GM23338 (cell line): Measurements from ENCODE around the gene UBE2S. TPM values are rescaled to one million over a fixed set of nuclear protein-coding genes. Genes with fewer than 3 reads are reported as not detected.
A peak's percentile ranks its signal among the peaks of the same experiment; 100 is the strongest.

Experiments
- ATAC-seq: fragments of 200-7000 bp; cut with Tn5 transposase; 3 replicates; pipeline ENCODE4 v1.9.1; 2020
- DNase-seq: peaks from one replicate; pipeline ENCODE4 v3.0.0-alpha.2; 2015; ENCODE audit warnings: low spot score
- H2AFZ ChIP-seq: fragments of 200-600 bp; sonication (generic); 2 replicates; pipeline ENCODE4 v1.8.0; 2016; ENCODE audit warnings: antibody characterized with exemption, mild to moderate bottlenecking, moderate library complexity
- H3F3A ChIP-seq: fragments of 200-600 bp; sonication (generic); replicated peaks from 2 replicates; pipeline ENCODE4 v1.8.0; 2017; ENCODE audit warnings: antibody characterized with exemption, mixed run types, low read depth
- H3K27ac ChIP-seq: fragments of 200-600 bp; sonication (generic); 2 replicates; pipeline ENCODE4 v1.6.1; 2016; ENCODE audit warnings: low read depth
- H3K27me3 ChIP-seq: fragments of 200-600 bp; sonication (generic); 2 replicates; pipeline ENCODE4 v1.8.0; 2016; ENCODE audit warnings: mild to moderate bottlenecking, mixed run types, moderate library complexity; ENCODE audit not compliant: insufficient read depth
- H3K36me3 ChIP-seq: fragments of 200-600 bp; sonication (generic); 2 replicates; pipeline ENCODE4 v1.8.0; 2016; ENCODE audit warnings: mild to moderate bottlenecking; ENCODE audit not compliant: insufficient read depth
- H3K4me1 ChIP-seq: fragments of 200-600 bp; sonication (generic); 2 replicates; pipeline ENCODE4 v1.8.0; 2016; ENCODE audit warnings: mild to moderate bottlenecking, moderate library complexity; ENCODE audit not compliant: insufficient read depth
- H3K4me2 ChIP-seq: fragments of 200-600 bp; sonication (generic); 2 replicates; pipeline ENCODE4 v1.7.1; 2017; ENCODE audit warnings: mixed run types
- H3K4me3 ChIP-seq: fragments of 200-600 bp; sonication (generic); 2 replicates; pipeline ENCODE4 v1.6.1; 2016; ENCODE audit warnings: mixed run types
- H3K79me2 ChIP-seq: fragments of 200-600 bp; sonication (generic); replicated peaks from 2 replicates; pipeline ENCODE4 v1.8.0; 2017; ENCODE audit warnings: mild to moderate bottlenecking; ENCODE audit not compliant: insufficient read depth
- H3K9me2 ChIP-seq: fragments of 200-600 bp; sonication (generic); 2 replicates; pipeline ENCODE4 v1.8.0; 2017; ENCODE audit not compliant: insufficient read depth
- H4K20me1 ChIP-seq: fragments of 200-600 bp; sonication (generic); replicated peaks from 2 replicates; pipeline ENCODE4 v1.8.0; 2017; ENCODE audit warnings: mild to moderate bottlenecking; ENCODE audit not compliant: insufficient read depth
- H3K27ac Mint-ChIP-seq: 2 replicates; pipeline ENCODE4 v1.8.0; 2020; ENCODE audit warnings: inconsistent platforms, mild to moderate bottlenecking, moderate library complexity, mixed read lengths
- H3K27me3 Mint-ChIP-seq: 3 replicates; pipeline ENCODE4 v1.8.0; 2022; ENCODE audit warnings: low read depth, mild to moderate bottlenecking, moderate library complexity, mixed read lengths, inconsistent platforms; ENCODE audit not compliant: insufficient read depth, poor library complexity
- H3K36me3 Mint-ChIP-seq: 3 replicates; pipeline ENCODE4 v1.8.0; 2021; ENCODE audit warnings: low read depth, mild to moderate bottlenecking, inconsistent platforms, moderate library complexity, mixed read lengths
- H3K4me1 Mint-ChIP-seq: 3 replicates; pipeline ENCODE4 v1.8.0; 2020; ENCODE audit warnings: mild to moderate bottlenecking, inconsistent platforms, mixed read lengths
- H3K4me3 Mint-ChIP-seq: 3 replicates; pipeline ENCODE4 v1.8.0; 2021; ENCODE audit warnings: moderate library complexity, mild to moderate bottlenecking, inconsistent platforms, mixed read lengths
- H3K9me3 Mint-ChIP-seq: 3 replicates; pipeline ENCODE4 v1.8.0; 2020; ENCODE audit warnings: moderate library complexity, mild to moderate bottlenecking, inconsistent platforms, mixed read lengths
- CREB1 ChIP-seq: fragments of 250-450 bp; sonication (Bioruptor Pico); IDR thresholded peaks from 2 replicates; pipeline ENCODE4 v1.5.0; 2020; ENCODE audit warnings: low read depth, mild to moderate bottlenecking, moderate library complexity
- EZH2 ChIP-seq: fragments of 200-600 bp; sonication (generic); IDR thresholded peaks from one replicate; pipeline ENCODE4 v1.8.0; 2017; ENCODE audit warnings: antibody characterized with exemption, mild to moderate bottlenecking, low read depth; ENCODE audit not compliant: unreplicated experiment
- EZH2phosphoT487 ChIP-seq: fragments of 200-600 bp; sonication (generic); IDR thresholded peaks from one replicate; pipeline ENCODE4 v1.8.1; 2018; ENCODE audit warnings: antibody characterized with exemption; ENCODE audit not compliant: unreplicated experiment
- JUNB ChIP-seq: IDR thresholded peaks from one replicate; pipeline ENCODE4 v1.6.1; 2016; ENCODE audit warnings: antibody characterized with exemption; ENCODE audit not compliant: unreplicated experiment
- NANOG ChIP-seq: IDR thresholded peaks from 2 replicates; pipeline ENCODE4 v1.6.1; 2016; ENCODE audit warnings: antibody characterized with exemption, borderline replicate concordance
- POLR2AphosphoS5 ChIP-seq: IDR thresholded peaks from 2 replicates; pipeline ENCODE4 v1.6.1; 2016; ENCODE audit warnings: antibody characterized with exemption, low read depth
- STAT1 ChIP-seq: IDR thresholded peaks from one replicate; pipeline ENCODE4 v1.6.1; 2016; ENCODE audit warnings: antibody characterized with exemption; ENCODE audit not compliant: unreplicated experiment
- ZNF114 ChIP-seq: fragments of 250-450 bp; sonication (Bioruptor Pico); IDR thresholded peaks from 2 replicates; pipeline ENCODE4 v1.5.0; 2020; ENCODE audit warnings: mild to moderate bottlenecking, moderate library complexity
- ZNF331 ChIP-seq: fragments of 250-450 bp; sonication (Bioruptor Pico); IDR thresholded peaks from 2 replicates; pipeline ENCODE4 v1.5.0; 2020; ENCODE audit warnings: low read depth, mild to moderate bottlenecking, moderate library complexity
- polyA plus RNA-seq: library from polyadenylated mRNA; unstranded; fragments of >200 nt; fragmentation: Nextera tagmentation; extraction: Ambion mirVana; gene quantifications from 2 replicates; pipeline ENCODE4 v1.2.1, GENCODE V29; 2016
- total RNA-seq: library from RNA; depleted of rRNA; stranded (reverse); fragments of >200 nt; shearing (Covaris generic); gene quantifications from 2 replicates; pipeline ENCODE4 v1.2.3, GENCODE V29; 2014
- TF ChIP-seq, protein P1 (sequence below), 2 experiments: fragments of 200-600 bp in 1 of 2; sonication (generic) in 1 of 2; conservative IDR thresholded peaks; 2 replicates each; pipeline versions ENCODE4 v1.5.1 to v1.6.1; 2016 to 2017; ENCODE audit warnings: antibody characterized with exemption in 2 of 2, low read depth in 2 of 2, mild to moderate bottlenecking in 2 of 2, moderate library complexity in 1 of 2
- TF ChIP-seq, protein P2 (sequence below): IDR thresholded peaks from one replicate; pipeline ENCODE4 v1.6.1; 2018; ENCODE audit warnings: antibody characterized with exemption; ENCODE audit not compliant: unreplicated experiment
- TF ChIP-seq, protein P3 (sequence below): IDR thresholded peaks from 2 replicates; pipeline ENCODE4 v1.6.1; 2016; ENCODE audit warnings: antibody characterized with exemption
- TF ChIP-seq, protein P4 (sequence below): fragments of 250-450 bp; sonication (Bioruptor Pico); IDR thresholded peaks from 2 replicates; pipeline ENCODE4 v1.5.0; 2020; ENCODE audit warnings: mild to moderate bottlenecking, moderate library complexity

The UBE2S gene
- total and polyA plus RNA-seq, 2 experiments from 2014 or later = 363 to 533 TPM

DNA sequence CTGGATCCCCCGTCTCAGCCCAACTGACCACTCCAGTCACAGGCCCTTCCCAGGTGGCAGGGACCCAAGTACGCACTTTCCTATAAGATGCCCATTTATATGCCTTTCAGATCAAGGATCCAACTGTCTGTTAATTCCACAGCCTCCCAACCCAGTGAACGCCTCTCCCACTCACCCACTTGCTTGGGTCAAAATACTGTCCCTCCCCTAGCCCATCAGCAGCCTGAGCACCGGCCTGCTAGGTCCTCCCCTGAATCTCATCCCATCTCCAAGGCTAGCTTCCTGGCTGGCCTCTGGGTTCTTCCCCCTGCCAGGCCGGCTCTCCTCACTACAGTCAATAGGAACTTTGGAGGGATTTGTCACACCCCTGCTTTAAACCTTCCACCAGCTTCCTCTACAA is 1.9 kb downstream of the UBE2S start:
- H3K79me2 ChIP-seq = peaks cover 44% of the 10 kb centered on the region
- ATAC-seq = no peak
- peak overlapping the region; percentile 94 for H3K4me3 ChIP-seq
- H3K4me1 Mint-ChIP-seq = peaks cover 31% of the 10 kb centered on the region
- peaks cover 57% of the 10 kb centered on the region for H4K20me1 ChIP-seq
- H3K27me3 Mint-ChIP-seq = peaks cover 25% of the 10 kb centered on the region
- H3K4me1 ChIP-seq = peaks cover 21% of the 10 kb centered on the region
- DNase-seq = no peak
- H3F3A ChIP-seq = peaks cover 55% of the 10 kb centered on the region
- H3K36me3 Mint-ChIP-seq = peaks cover 86% of the 10 kb centered on the region
- H3K36me3 ChIP-seq = peaks cover 48% of the 10 kb centered on the region
- H3K9me2 ChIP-seq = peaks cover 8% of the 10 kb centered on the region
- H2AFZ ChIP-seq = no peak overlapping the region
- 0 out of 2 replicates have a peak overlapping the region, but pooled peaks have one; percentile 56 for H3K27ac Mint-ChIP-seq
- peak overlapping the region; percentile 91 for H3K4me3 Mint-ChIP-seq
- no peaks in the 10 kb centered on the region for H3K27me3 ChIP-seq
- peak overlapping the region; percentile 93 for H3K4me2 ChIP-seq
- peaks cover 28% of the 10 kb centered on the region for H3K9me3 Mint-ChIP-seq
- TF ChIP-seq ZNF331 (CRISPR knock-in tag) = no peak
- TF ChIP-seq, protein P1, sequence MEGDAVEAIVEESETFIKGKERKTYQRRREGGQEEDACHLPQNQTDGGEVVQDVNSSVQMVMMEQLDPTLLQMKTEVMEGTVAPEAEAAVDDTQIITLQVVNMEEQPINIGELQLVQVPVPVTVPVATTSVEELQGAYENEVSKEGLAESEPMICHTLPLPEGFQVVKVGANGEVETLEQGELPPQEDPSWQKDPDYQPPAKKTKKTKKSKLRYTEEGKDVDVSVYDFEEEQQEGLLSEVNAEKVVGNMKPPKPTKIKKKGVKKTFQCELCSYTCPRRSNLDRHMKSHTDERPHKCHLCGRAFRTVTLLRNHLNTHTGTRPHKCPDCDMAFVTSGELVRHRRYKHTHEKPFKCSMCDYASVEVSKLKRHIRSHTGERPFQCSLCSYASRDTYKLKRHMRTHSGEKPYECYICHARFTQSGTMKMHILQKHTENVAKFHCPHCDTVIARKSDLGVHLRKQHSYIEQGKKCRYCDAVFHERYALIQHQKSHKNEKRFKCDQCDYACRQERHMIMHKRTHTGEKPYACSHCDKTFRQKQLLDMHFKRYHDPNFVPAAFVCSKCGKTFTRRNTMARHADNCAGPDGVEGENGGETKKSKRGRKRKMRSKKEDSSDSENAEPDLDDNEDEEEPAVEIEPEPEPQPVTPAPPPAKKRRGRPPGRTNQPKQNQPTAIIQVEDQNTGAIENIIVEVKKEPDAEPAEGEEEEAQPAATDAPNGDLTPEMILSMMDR (conservative IDR thresholded peaks at IDR 0.05; ENCODE audit: low read depth in 2 of 2) = no peak
- TF ChIP-seq JUNB = no peak
- TF ChIP-seq, protein P2, sequence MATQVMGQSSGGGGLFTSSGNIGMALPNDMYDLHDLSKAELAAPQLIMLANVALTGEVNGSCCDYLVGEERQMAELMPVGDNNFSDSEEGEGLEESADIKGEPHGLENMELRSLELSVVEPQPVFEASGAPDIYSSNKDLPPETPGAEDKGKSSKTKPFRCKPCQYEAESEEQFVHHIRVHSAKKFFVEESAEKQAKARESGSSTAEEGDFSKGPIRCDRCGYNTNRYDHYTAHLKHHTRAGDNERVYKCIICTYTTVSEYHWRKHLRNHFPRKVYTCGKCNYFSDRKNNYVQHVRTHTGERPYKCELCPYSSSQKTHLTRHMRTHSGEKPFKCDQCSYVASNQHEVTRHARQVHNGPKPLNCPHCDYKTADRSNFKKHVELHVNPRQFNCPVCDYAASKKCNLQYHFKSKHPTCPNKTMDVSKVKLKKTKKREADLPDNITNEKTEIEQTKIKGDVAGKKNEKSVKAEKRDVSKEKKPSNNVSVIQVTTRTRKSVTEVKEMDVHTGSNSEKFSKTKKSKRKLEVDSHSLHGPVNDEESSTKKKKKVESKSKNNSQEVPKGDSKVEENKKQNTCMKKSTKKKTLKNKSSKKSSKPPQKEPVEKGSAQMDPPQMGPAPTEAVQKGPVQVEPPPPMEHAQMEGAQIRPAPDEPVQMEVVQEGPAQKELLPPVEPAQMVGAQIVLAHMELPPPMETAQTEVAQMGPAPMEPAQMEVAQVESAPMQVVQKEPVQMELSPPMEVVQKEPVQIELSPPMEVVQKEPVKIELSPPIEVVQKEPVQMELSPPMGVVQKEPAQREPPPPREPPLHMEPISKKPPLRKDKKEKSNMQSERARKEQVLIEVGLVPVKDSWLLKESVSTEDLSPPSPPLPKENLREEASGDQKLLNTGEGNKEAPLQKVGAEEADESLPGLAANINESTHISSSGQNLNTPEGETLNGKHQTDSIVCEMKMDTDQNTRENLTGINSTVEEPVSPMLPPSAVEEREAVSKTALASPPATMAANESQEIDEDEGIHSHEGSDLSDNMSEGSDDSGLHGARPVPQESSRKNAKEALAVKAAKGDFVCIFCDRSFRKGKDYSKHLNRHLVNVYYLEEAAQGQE = no peak
- TF ChIP-seq EZH2phosphoT487 = no peak
- TF ChIP-seq CREB1 (CRISPR knock-in tag) = no peak
- no peak for TF ChIP-seq NANOG
- TF ChIP-seq, protein P3, sequence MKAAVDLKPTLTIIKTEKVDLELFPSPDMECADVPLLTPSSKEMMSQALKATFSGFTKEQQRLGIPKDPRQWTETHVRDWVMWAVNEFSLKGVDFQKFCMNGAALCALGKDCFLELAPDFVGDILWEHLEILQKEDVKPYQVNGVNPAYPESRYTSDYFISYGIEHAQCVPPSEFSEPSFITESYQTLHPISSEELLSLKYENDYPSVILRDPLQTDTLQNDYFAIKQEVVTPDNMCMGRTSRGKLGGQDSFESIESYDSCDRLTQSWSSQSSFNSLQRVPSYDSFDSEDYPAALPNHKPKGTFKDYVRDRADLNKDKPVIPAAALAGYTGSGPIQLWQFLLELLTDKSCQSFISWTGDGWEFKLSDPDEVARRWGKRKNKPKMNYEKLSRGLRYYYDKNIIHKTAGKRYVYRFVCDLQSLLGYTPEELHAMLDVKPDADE = no peak
- no peak for TF ChIP-seq ZNF114 (CRISPR knock-in tag)
- TF ChIP-seq STAT1 = no peak
- no peak for TF ChIP-seq EZH2
- TF ChIP-seq, protein P4, sequence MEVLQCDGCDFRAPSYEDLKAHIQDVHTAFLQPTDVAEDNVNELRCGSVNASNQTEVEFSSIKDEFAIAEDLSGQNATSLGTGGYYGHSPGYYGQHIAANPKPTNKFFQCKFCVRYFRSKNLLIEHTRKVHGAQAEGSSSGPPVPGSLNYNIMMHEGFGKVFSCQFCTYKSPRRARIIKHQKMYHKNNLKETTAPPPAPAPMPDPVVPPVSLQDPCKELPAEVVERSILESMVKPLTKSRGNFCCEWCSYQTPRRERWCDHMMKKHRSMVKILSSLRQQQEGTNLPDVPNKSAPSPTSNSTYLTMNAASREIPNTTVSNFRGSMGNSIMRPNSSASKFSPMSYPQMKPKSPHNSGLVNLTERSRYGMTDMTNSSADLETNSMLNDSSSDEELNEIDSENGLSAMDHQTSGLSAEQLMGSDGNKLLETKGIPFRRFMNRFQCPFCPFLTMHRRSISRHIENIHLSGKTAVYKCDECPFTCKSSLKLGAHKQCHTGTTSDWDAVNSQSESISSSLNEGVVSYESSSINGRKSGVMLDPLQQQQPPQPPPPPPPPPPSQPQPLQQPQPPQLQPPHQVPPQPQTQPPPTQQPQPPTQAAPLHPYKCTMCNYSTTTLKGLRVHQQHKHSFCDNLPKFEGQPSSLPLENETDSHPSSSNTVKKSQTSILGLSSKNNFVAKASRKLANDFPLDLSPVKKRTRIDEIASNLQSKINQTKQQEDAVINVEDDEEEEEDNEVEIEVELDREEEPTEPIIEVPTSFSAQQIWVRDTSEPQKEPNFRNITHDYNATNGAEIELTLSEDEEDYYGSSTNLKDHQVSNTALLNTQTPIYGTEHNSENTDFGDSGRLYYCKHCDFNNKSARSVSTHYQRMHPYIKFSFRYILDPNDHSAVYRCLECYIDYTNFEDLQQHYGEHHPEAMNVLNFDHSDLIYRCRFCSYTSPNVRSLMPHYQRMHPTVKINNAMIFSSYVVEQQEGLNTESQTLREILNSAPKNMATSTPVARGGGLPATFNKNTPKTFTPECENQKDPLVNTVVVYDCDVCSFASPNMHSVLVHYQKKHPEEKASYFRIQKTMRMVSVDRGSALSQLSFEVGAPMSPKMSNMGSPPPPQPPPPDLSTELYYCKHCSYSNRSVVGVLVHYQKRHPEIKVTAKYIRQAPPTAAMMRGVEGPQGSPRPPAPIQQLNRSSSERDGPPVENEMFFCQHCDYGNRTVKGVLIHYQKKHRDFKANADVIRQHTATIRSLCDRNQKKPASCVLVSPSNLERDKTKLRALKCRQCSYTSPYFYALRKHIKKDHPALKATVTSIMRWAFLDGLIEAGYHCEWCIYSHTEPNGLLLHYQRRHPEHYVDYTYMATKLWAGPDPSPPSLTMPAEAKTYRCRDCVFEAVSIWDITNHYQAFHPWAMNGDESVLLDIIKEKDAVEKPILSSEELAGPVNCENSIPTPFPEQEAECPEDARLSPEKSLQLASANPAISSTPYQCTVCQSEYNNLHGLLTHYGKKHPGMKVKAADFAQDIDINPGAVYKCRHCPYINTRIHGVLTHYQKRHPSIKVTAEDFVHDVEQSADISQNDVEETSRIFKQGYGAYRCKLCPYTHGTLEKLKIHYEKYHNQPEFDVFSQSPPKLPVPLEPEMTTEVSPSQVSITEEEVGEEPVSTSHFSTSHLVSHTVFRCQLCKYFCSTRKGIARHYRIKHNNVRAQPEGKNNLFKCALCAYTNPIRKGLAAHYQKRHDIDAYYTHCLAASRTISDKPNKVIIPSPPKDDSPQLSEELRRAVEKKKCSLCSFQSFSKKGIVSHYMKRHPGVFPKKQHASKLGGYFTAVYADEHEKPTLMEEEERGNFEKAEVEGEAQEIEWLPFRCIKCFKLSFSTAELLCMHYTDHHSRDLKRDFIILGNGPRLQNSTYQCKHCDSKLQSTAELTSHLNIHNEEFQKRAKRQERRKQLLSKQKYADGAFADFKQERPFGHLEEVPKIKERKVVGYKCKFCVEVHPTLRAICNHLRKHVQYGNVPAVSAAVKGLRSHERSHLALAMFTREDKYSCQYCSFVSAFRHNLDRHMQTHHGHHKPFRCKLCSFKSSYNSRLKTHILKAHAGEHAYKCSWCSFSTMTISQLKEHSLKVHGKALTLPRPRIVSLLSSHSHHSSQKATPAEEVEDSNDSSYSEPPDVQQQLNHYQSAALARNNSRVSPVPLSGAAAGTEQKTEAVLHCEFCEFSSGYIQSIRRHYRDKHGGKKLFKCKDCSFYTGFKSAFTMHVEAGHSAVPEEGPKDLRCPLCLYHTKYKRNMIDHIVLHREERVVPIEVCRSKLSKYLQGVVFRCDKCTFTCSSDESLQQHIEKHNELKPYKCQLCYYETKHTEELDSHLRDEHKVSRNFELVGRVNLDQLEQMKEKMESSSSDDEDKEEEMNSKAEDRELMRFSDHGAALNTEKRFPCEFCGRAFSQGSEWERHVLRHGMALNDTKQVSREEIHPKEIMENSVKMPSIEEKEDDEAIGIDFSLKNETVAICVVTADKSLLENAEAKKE = no peak
- no peak for TF ChIP-seq POLR2AphosphoS5
- peak overlapping the region; percentile 50; the same call in 1 of the 2 replicates for H3K27ac ChIP-seq
